ENCODE data around the gene ITM2C. TPM values are rescaled to one million over a fixed set of nuclear protein-coding genes. Genes with fewer than 3 reads are reported as not detected.

Gene ITM2C
- polyA plus RNA-seq, 6 donors from 2014 or later = 48.3 to 120 (median 100) TPM

DNA sequence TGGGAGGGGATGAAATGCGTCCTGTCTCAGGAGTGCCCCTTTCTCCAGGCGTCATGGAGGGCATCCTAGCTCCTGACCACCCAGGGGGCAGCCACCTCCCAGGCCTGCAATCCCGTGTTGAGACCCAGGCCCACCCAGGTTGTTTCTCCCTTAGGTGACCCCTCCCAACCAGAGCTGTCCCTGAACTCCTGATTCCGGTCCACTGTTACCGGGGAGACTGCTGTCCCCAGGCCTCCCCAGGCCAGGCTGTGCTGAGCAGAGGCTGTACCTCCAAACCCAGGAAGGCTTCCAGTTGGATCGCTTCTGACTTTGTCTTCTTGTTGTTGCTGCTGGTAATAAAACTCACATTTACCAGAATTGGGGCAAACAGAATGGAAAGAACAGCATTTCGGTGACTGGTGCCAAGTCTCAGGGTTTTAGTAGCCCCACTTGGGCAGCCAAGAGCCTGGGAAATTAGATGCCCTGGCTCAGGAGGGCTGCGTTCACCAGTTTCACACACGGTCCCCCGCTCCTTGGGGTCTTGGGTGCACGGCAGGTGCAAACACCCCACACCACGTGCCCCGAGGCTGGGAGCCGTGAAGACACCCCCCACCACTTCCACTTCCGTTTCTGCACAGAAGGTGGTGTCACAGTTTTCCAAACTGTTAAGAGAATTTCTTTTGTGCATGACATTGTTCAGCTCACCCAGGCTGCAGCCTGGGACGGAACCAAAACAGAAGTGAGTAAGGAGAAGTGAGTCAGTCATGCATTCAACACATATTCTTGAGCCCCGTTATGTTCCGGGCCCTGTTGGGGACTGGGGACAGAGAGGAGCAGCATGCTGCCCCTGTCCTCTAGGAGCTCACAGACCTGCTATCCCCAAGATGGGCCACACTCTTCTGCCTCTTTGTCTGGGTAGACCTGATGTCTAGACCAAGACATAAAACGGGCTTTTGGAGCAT, 29.4 kb downstream of the ITM2C start:
- DNase-seq (peak; percentile 65), ATAC-seq (ENCODE audit: low read depth in 2 of 2) (peak; percentile 90 to 93)
- H3K27ac Mint-ChIP-seq = peak overlapping the region in 5 of 6 donors; percentile 81 to 96 (median 86)
- H3K27me3 Mint-ChIP-seq = peaks cover 0 to 5% (median 0%) of the 10 kb centered on the region in 3 donors
- no peaks in the 10 kb centered on the region for H3K9me3 Mint-ChIP-seq
- H3K4me3 Mint-ChIP-seq = peak overlapping the region in 7 of 8 donors; percentile 9 to 86 (median 59)
- H3K36me3 Mint-ChIP-seq = no peaks in the 10 kb centered on the region
- peaks cover 31 to 71% (median 55%) of the 10 kb centered on the region in 3 donors for H3K4me1 Mint-ChIP-seq

DNA sequence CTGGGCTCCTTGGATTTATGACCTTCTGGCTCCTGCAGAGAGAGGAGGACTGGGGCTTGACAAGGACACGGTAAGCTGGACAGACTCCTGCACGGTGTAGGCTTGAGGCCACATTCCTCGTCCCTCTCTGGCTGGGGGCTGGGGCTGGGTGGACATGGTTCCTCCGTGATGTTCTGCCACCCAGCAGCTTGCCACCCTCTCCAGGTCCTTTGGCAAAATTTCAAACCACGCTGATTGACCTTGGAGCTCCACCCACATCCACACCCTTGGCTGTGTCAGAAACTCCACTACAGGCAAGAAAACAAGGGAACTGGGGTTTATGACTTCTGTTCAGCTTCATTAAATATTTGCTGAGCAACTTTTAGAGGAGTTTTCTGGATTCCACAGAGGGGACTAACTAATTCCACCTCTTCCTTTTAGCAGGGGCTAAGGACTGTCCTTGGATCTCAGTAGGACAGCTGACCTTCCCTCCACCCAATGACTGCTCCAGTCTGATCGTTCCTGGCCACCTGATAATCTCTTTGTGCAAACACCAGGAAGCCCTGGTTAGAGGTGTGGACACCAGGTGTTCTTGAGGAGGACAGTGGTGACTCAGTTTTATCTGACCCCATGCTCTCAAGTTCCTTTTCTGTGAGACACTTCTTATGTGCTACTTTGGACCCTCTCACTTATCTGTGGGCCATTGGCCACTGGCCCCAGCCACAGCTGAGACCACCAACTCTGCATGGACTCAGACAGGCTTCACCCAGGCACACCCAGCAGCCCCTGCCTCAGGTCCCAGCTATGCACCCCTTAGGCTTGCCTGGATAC, 31.0 kb downstream of the ITM2C start:
- Mint-ChIP-seq H3K27ac (peak overlapping the region in 2 of 6 donors; percentile 29 to 44), H3K9me3 (no peaks in the 10 kb centered on the region), H3K27me3 (peaks cover 0 to 5% (median 0%) of the 10 kb centered on the region in 3 donors), H3K4me1 (peaks cover 31 to 60% (median 50%) of the 10 kb centered on the region in 3 donors), H3K4me3 (peak overlapping the region in 1 of 8 donors; percentile 69), H3K36me3 (no peaks in the 10 kb centered on the region)
- ATAC-seq (ENCODE audit: low read depth in 2 of 2) = no peak
- no peak for DNase-seq

DNA sequence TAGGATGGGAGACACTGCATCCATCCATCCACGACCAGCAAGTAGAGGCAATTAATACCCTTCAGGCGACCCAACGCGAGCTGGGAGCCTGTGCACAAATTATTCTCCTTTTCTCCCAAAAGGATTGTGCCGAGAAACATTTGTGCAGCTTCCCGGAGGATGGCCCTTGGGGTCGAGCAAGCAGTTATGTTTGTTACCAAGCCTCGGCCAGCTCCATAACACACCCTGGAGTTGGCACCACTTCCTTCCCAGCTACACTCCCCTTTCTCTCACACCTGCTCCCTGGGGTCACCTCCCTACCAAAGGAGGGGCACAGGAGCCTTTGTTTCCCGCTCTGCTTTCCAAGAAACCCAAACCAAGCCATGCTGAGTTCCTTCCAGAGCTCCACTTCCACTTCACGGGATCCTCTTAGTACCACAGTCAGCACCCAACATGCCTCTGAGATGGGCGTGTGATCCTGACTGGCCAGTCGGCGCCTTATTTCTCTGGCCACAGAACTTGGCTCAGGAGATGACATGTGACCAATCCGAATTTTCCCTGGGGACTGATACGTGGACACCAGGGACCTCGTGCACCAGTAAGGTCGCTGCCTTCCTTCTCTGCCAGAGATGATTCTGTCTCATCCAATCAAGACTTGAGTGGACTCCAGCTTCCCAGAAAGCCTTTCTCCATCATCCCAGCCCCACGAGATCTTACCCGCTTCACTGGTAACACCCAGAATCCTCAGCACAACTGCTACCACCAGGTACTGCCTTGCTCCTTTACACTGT, 31.8 kb downstream of the ITM2C start:
- peaks cover 31 to 52% (median 44%) of the 10 kb centered on the region in 3 donors for H3K4me1 Mint-ChIP-seq
- ATAC-seq (ENCODE audit: low read depth in 2 of 2) (no peak), DNase-seq (no peak)
- peak overlapping the region in 1 of 6 donors; percentile 60 for H3K27ac Mint-ChIP-seq
- H3K4me3 Mint-ChIP-seq = peak overlapping the region in 2 of 8 donors; percentile 42 to 66
- H3K9me3 Mint-ChIP-seq = no peaks in the 10 kb centered on the region
- no peaks in the 10 kb centered on the region for H3K36me3 Mint-ChIP-seq
- H3K27me3 Mint-ChIP-seq = no peaks in the 10 kb centered on the region

DNA sequence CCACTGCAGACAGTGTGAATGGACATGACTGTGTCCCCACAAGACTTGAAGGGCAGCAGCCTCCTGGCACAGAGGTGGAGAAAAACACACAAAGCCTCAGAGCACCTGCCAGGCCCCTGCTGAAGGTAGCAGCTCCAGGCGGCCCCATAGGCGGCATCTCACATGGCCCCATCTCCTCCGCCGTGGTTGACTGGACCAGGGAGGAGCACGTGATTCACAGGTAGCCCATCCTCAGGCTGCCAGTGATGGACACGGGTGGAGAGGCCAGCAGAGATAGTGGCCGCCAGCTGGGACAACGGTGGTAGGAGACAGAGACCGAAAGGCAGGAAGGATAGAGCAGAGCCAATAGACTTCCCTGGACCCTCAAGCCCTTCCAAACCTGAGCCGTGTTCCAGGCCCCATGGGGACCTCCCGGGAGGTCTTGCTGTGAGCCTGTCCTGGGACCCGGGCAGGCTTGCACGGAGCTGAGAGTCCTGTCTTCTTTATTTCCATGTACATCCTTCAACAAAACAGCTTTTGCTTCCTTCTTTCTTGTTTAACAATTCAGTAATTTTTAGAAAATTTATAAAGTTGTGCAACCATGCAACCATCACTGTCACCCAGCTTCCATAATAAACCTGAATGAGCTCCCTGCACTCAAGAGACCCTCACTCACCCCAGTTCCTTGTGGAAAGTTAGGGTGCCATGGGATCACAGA, 33.4 kb downstream of the ITM2C start:
- no peak for DNase-seq
- no peaks in the 10 kb centered on the region for H3K27me3 Mint-ChIP-seq
- no peak overlapping the region for H3K27ac Mint-ChIP-seq
- H3K36me3 Mint-ChIP-seq = no peaks in the 10 kb centered on the region
- no peak overlapping the region for H3K4me3 Mint-ChIP-seq
- ATAC-seq (ENCODE audit: low read depth in 2 of 2) = no peak
- peaks cover 35 to 52% (median 45%) of the 10 kb centered on the region in 3 donors for H3K4me1 Mint-ChIP-seq
- no peaks in the 10 kb centered on the region for H3K9me3 Mint-ChIP-seq

DNA sequence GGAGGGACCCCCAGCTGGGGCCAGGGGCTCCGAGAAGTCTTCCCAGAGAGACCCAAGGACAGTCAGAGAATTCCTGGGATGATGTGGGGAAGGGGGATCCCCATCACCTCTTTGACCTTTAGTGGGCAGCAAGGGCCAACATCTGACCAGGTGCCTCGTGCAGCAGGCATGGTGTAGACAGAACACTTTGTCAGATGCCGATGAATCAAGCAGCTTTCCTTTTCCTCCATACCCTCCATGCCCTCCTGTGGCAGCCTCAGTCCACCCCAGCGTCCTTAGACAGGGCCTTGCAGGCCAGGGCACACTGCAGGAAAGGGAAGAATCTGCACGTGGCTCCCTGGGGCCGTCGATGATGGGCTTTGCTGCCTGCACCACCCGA, 34.0 kb downstream of the ITM2C start:
- DNase-seq (no peak), ATAC-seq (ENCODE audit: low read depth in 2 of 2) (no peak)
- no peaks in the 10 kb centered on the region for H3K9me3 Mint-ChIP-seq
- no peaks in the 10 kb centered on the region for H3K36me3 Mint-ChIP-seq
- no peak overlapping the region for H3K4me3 Mint-ChIP-seq
- H3K27me3 Mint-ChIP-seq = no peaks in the 10 kb centered on the region
- H3K4me1 Mint-ChIP-seq = peaks cover 35 to 50% (median 44%) of the 10 kb centered on the region in 3 donors
- H3K27ac Mint-ChIP-seq = no peak overlapping the region

DNA sequence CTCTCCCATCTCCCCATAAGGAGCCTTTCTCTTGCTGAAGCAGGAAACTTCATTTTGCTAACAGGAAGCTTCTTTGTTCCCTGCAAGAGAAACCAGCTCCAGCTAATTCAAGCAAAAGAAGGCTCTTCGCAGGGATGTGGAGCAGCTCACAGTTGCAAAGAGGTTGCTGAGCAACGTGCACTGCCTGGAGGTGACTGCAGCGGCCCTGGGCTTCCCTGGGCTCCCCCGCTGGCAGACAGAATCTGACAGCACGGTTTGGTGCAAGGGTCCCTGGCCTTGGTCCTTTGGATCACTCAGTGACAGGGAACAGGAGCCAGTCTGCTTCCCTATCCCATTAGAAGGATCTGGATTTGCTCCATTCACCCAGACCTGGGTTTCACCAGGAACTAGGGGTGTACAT, 34.5 kb downstream of the ITM2C start:
- no peak for DNase-seq
- H3K27ac Mint-ChIP-seq = peak overlapping the region in 1 of 6 donors; percentile 83
- peaks cover 30 to 45% (median 38%) of the 10 kb centered on the region in 3 donors for H3K4me1 Mint-ChIP-seq
- no peaks in the 10 kb centered on the region for H3K27me3 Mint-ChIP-seq
- no peaks in the 10 kb centered on the region for H3K36me3 Mint-ChIP-seq
- ATAC-seq (ENCODE audit: low read depth in 2 of 2) = no peak
- H3K9me3 Mint-ChIP-seq = no peaks in the 10 kb centered on the region
- H3K4me3 Mint-ChIP-seq = no peak overlapping the region

DNA sequence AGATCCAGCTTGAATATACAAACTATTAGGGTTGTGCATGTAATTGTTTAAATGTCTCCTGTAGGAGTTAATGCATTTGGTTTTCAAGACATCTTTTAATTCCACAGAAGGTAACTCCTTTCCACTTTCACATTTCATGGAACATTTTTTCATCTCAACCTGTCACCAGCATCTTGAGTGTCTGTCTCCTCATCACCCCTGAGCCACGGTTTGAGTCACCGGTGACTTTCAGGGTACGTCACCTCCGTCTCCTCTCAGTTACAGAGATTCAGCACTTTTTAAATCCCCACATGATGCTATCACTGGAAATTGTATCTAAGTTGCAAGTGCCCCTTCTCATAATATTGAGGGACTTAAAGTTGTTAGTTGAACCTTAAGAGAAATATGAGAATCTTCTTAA, 35.0 kb downstream of the ITM2C start:
- Mint-ChIP-seq H3K4me3 (no peak overlapping the region), H3K4me1 (peaks cover 25 to 40% (median 33%) of the 10 kb centered on the region in 3 donors), H3K27me3 (no peaks in the 10 kb centered on the region), H3K36me3 (no peaks in the 10 kb centered on the region), H3K27ac (peak overlapping the region in 1 of 6 donors; percentile 70), H3K9me3 (no peaks in the 10 kb centered on the region)
- no peak for ATAC-seq (ENCODE audit: low read depth in 2 of 2)
- DNase-seq = no peak

DNA sequence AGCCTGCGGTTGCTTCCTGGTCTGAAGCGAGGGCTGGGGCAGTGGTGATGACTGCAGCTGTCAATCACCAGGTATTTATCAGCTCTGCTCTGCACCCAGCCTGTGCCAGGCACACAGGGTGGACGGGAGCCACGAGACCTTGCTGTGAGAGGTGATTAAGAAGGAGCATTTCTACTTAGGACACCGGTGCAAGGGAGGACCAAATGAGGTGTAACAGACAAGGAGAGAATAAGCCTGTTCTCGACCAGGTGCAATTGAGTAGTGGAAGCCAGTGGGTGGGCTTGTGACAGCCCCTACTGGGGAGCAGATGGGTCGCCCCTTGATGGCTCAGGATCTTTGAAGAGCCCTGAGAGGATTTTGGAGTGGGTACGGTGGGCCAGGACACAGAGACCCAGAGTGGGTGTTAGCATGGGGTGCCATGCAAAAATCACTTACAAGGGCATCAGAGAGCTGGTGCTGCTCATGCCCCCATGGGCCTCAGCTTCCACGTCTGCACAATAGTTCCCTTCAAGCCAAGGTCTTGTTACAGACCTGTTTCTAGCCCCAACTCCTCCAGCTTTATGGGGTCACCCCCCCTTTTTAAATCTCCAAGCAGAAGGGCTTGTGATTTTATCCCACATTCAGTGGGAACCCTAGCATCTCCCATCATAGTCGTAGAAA, 35.7 kb downstream of the ITM2C start:
- Mint-ChIP-seq H3K27ac (no peak overlapping the region), H3K9me3 (no peaks in the 10 kb centered on the region), H3K4me3 (peak overlapping the region in 1 of 8 donors; percentile 20), H3K27me3 (no peaks in the 10 kb centered on the region), H3K36me3 (no peaks in the 10 kb centered on the region), H3K4me1 (peaks cover 23 to 33% (median 29%) of the 10 kb centered on the region in 3 donors)
- DNase-seq (no peak), ATAC-seq (ENCODE audit: low read depth in 2 of 2) (no peak)

DNA sequence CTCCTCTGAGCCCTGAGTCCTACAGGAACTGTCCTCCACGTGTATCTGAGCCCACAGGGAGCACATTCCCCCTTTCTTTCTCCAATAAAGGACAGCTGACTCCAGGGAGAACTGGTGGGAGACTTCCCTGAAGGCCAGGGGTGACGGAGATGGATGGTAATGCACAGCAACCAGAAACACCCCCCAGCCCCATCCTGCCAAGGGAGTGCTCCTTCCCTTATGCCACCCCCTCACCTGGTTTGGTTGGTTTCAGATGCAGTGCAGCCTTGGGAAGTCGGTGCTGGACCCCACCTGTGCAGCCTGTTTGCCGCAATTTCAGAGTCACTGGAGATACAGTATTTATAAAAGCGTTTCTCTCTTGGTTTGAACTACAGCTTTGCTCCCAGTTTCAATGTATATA, 36.3 kb downstream of the ITM2C start:
- peaks cover 18 to 28% (median 25%) of the 10 kb centered on the region in 3 donors for H3K4me1 Mint-ChIP-seq
- H3K27me3 Mint-ChIP-seq = no peaks in the 10 kb centered on the region
- H3K9me3 Mint-ChIP-seq = no peaks in the 10 kb centered on the region
- H3K27ac Mint-ChIP-seq = peak overlapping the region in 1 of 6 donors; percentile 91
- peak overlapping the region in 1 of 8 donors; percentile 27 for H3K4me3 Mint-ChIP-seq
- H3K36me3 Mint-ChIP-seq = no peaks in the 10 kb centered on the region
- DNase-seq (no peak), ATAC-seq (ENCODE audit: low read depth in 2 of 2) (no peak)

DNA sequence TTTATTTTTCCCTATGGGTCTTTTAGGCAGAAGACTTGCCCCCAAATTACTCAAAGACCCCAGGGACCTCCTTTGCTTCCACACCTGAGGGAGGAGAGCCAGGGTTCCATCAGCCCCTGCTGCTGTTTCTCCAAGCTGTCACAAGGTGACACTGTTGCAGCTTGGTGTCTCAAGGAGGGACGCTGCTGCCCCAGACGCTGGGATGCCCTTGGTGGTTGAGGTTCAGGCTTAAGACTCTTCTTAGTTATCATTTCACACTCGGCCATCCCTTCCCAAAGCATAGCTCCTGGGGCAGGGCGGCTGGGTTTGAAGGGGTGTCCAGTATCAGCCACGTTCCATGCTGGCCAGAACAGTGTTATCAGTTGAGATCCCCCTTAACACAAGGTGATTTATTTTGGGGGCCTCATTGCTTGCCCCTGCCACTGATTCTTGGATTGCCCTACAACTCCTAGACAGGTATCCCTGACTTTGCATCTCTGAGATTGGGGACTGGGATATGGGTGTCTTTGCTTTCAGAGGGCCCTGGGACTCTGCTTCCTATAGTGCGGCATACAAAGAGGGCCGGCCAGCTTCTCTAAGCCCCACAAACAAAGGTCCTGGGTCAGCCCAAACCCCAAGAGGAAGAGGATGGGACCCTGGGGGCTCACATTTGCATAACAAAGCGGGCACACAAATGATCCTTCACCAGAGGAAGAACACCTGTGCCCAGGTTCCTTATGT, 37.6 kb downstream of the ITM2C start:
- H3K4me3 Mint-ChIP-seq = peak overlapping the region in 2 of 8 donors; percentile 14 to 81
- H3K36me3 Mint-ChIP-seq = no peaks in the 10 kb centered on the region

DNA sequence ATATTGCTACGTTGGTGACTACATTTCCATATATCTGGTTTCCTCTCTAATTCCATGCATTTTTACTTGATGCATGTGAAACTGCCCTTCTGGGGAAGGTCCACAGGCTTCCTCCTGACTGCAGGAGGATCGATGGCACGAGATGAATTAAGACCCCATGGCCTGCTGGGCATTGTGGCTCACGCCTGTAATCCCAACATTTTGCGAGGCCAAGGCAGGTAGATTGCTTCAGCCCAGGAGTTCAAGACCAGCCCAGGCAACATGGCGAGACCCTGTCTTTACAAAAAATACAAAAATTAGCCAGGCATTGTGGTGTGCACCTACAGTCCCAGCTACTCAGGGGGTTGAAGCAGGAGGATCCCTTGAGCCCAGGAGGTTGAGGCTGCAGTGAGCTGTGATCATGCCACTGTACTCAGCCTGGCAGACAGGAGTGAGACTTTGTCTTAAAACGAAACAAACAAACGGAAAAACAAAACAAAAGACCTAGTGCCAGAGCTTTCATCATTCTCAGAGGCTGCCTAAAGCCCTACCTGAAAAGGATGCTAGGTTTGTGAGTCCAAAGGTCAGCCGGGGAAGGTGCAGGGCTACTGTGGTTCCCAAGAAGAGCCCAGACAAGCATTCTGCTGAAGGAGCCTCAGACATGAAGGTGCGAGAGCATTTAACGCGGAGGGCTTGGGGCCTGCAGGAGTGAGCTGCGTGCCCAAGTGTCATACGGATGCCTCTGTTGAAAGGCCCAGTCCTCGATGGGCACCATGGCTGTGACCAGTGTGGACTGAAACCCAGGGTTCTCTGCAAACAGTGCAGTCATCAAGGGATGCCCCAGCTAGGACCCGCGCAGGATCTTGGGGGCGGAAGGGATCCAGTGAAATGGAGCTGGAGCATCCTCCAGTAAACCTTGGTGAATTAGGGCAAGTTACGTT, 38.7 kb downstream of the ITM2C start:
- no peak for DNase-seq
- H3K36me3 Mint-ChIP-seq = no peaks in the 10 kb centered on the region
- no peaks in the 10 kb centered on the region for H3K9me3 Mint-ChIP-seq
- no peak for ATAC-seq (ENCODE audit: low read depth in 2 of 2)
- H3K4me3 Mint-ChIP-seq = no peak overlapping the region
- H3K27ac Mint-ChIP-seq = no peak overlapping the region
- peaks cover 11 to 24% (median 22%) of the 10 kb centered on the region in 3 donors for H3K4me1 Mint-ChIP-seq
- peaks cover 0 to 4% (median 3%) of the 10 kb centered on the region in 3 donors for H3K27me3 Mint-ChIP-seq

More for the DNA sequence above, 37.6 kb downstream of the ITM2C start:
- Mint-ChIP-seq H3K27me3 (no peaks in the 10 kb centered on the region), H3K9me3 (no peaks in the 10 kb centered on the region), H3K27ac (peak overlapping the region in 2 of 6 donors; percentile 19 to 30), H3K4me1 (peaks cover 8 to 19% (median 17%) of the 10 kb centered on the region in 3 donors)
- DNase-seq = peak; percentile 26
- ATAC-seq (ENCODE audit: low read depth in 2 of 2) = peak; percentile 70 to 78

Measured in naive B cell (primary cell).